Measurements from ENCODE around the gene PLAAT4.
A peak's percentile ranks its signal among the peaks of the same experiment; 100 is the strongest.
"Not testable (repeated sequence)": the region's sequence is repeated elsewhere in the genome, so short reads cannot be mapped to it uniquely, and the experiment has no call there.

Gene PLAAT4

GRCh38 chr11:63549411-63549810 lies 12.8 kb downstream of the PLAAT4 start:
- DNase-seq (ENCODE audit: extremely low read depth, insufficient read length) = no peak
- Histone ChIP-seq H3K4me3 (replicated peaks; ENCODE audit: low read depth, low read length) (no peak overlapping the region), H3K27me3 (replicated peaks; ENCODE audit: control insufficient read depth, insufficient read depth, low read length) (no peaks in the 10 kb centered on the region), H3K36me3 (ENCODE audit: control insufficient read depth, insufficient read depth, low read length) (no peaks in the 10 kb centered on the region)
- TF ChIP-seq, protein P1, sequence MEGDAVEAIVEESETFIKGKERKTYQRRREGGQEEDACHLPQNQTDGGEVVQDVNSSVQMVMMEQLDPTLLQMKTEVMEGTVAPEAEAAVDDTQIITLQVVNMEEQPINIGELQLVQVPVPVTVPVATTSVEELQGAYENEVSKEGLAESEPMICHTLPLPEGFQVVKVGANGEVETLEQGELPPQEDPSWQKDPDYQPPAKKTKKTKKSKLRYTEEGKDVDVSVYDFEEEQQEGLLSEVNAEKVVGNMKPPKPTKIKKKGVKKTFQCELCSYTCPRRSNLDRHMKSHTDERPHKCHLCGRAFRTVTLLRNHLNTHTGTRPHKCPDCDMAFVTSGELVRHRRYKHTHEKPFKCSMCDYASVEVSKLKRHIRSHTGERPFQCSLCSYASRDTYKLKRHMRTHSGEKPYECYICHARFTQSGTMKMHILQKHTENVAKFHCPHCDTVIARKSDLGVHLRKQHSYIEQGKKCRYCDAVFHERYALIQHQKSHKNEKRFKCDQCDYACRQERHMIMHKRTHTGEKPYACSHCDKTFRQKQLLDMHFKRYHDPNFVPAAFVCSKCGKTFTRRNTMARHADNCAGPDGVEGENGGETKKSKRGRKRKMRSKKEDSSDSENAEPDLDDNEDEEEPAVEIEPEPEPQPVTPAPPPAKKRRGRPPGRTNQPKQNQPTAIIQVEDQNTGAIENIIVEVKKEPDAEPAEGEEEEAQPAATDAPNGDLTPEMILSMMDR (IDR thresholded peaks at IDR 0.05; ENCODE audit: insufficient read depth, low read length, poor library complexity, severe bottlenecking) = no peak

DNA sequence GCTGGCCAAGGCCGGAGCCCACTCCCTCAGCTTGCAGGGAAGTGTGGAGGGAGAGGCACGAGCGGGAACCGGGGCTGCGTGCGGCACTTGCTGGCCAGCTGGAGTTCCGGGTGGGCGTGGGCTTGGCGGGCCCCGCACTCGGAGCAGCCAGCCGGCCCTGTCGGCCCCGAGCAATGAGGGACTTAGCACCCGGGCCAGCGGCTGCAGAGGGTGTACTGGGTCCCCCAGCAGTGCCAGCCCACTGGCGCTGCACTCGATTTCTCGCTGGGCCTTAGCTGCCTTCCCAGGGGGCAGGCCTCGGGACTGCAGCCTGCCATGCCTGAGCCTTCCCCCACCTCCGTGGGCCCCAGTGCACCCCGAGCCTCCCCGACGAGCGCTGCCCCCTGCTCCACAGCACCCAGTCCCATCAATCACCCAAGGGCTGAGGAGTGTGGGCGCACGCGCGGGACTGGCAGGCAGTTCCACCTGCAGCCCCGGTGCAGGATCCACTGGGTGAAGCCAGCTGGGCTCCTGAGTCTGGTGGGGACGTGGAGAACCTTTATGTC lies 13.6 kb downstream of the PLAAT4 start:
- H3K4me3 ChIP-seq (replicated peaks; ENCODE audit: low read depth, low read length); H3K36me3 ChIP-seq (ENCODE audit: control insufficient read depth, insufficient read depth, low read length); H3K27me3 ChIP-seq (replicated peaks; ENCODE audit: control insufficient read depth, insufficient read depth, low read length); DNase-seq (ENCODE audit: extremely low read depth, insufficient read length): not testable (repeated sequence)

GRCh38 chr11:63551091-63551888 lies 14.7 kb downstream of the PLAAT4 start:
- Histone ChIP-seq H3K4me3 (replicated peaks; ENCODE audit: low read depth, low read length) (no peak overlapping the region), H3K27me3 (replicated peaks; ENCODE audit: control insufficient read depth, insufficient read depth, low read length) (no peaks in the 10 kb centered on the region), H3K36me3 (ENCODE audit: control insufficient read depth, insufficient read depth, low read length) (no peaks in the 10 kb centered on the region)
- no peak for DNase-seq (ENCODE audit: extremely low read depth, insufficient read length)
- TF ChIP-seq, protein P1 (IDR thresholded peaks at IDR 0.05; ENCODE audit: insufficient read depth, low read length, poor library complexity, severe bottlenecking) = no peak

- DNase-seq (ENCODE audit: extremely low read depth, insufficient read length) = no peak
- TF ChIP-seq, protein P1 (IDR thresholded peaks at IDR 0.05; ENCODE audit: insufficient read depth, low read length, poor library complexity, severe bottlenecking) = no peak
- Histone ChIP-seq H3K4me3 (replicated peaks; ENCODE audit: low read depth, low read length) (no peak overlapping the region), H3K36me3 (ENCODE audit: control insufficient read depth, insufficient read depth, low read length) (no peaks in the 10 kb centered on the region), H3K27me3 (replicated peaks; ENCODE audit: control insufficient read depth, insufficient read depth, low read length) (no peaks in the 10 kb centered on the region)
Measured at GRCh38 chr11:63551889-63552266, 15.3 kb downstream of the PLAAT4 start.

- Histone ChIP-seq H3K4me3 (replicated peaks; ENCODE audit: low read depth, low read length) (no peak overlapping the region), H3K27me3 (replicated peaks; ENCODE audit: control insufficient read depth, insufficient read depth, low read length) (no peaks in the 10 kb centered on the region), H3K36me3 (ENCODE audit: control insufficient read depth, insufficient read depth, low read length) (no peaks in the 10 kb centered on the region)
- no peak for DNase-seq (ENCODE audit: extremely low read depth, insufficient read length)
- TF ChIP-seq, protein P1 (IDR thresholded peaks at IDR 0.05; ENCODE audit: insufficient read depth, low read length, poor library complexity, severe bottlenecking) = no peak
Measured at GRCh38 chr11:63552921-63553320, 16.3 kb downstream of the PLAAT4 start.

DNA sequence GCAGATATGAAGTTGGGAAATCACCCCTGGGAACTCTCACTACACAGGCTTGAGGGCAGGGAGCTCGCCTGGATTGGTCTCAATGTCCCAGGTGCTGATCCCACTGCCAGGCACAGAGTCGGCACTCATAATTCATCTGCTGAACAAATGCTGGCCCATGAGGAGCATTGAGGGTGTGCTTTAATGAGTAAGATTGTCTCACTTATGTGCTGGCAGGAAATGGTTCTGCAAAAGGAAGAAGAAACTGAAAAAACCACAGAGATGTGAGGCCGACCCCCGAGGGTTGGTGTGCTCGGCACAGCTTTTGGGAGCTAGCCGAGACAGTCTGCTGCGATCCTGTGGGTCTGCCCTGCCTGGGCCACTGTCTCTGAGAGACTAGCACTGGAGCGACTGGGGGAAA lies 17.2 kb downstream of the PLAAT4 start:
- DNase-seq (ENCODE audit: extremely low read depth, insufficient read length) = peak; percentile 67
- Histone ChIP-seq H3K27me3 (replicated peaks; ENCODE audit: control insufficient read depth, insufficient read depth, low read length) (no peaks in the 10 kb centered on the region), H3K4me3 (replicated peaks; ENCODE audit: low read depth, low read length) (no peak overlapping the region), H3K36me3 (ENCODE audit: control insufficient read depth, insufficient read depth, low read length) (no peaks in the 10 kb centered on the region)
- TF ChIP-seq, protein P1 (IDR thresholded peaks at IDR 0.05; ENCODE audit: insufficient read depth, low read length, poor library complexity, severe bottlenecking) = no peak

Data from GM06990 (cell line).